ENCODE measurements around the gene IRAG1. TPM values are rescaled to one million over a fixed set of nuclear protein-coding genes. Genes with fewer than 3 reads are reported as not detected.

Gene IRAG1
- total and polyA plus RNA-seq, 2 donors (not counting 3 experiments of a cell fraction or from before 2014, with no cell fraction given), result 0.22 to 0.38 TPM

DNA sequence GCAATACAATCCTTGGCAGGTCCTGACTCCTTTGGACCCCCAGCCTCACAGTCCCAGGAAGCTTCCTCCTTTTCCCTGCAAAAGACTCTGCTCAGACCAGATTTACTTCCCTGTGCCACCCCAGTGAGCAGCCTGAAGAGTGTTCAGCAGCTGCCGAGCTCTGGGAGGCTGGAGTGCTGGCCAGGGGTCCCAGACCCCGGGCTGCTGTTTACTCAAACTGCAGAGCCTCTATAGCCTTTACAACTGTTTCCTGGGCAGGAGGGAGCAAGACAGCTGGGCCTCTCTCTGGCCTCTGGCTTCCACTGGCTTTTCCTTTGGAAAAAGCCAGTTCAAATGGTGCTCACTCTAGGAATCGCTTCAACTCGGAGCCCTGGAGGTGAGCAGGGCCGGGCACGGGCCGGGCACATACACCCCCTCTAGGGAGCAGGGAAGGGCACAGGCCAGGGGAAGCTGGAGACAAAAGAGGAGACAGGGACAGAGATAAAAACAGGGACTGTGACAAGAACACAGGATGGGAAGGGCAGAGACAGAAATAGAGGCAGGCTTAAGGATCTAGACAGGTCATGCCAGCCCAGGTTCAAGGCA lies 932 bp downstream of the IRAG1 start:
- no peak for DNase-seq (ENCODE audit: low read depth, low spot score)
- BruUV-seq (replicated peaks), result no TSS peak
- H3K9me3 ChIP-seq (replicated peaks; ENCODE audit: control insufficient read depth, insufficient read depth, low read length), result no peaks in the 10 kb centered on the region
- no peaks in the 10 kb centered on the region for H3K79me2 ChIP-seq (ENCODE audit: control insufficient read depth, insufficient read depth, low read length)
- H3K4me3 ChIP-seq (replicated peaks in 1 of 3; ENCODE audit: insufficient read depth in 1 of 3, low read depth in 1 of 3, low read length in 3 of 3), result no peak overlapping the region
- no peaks in the 10 kb centered on the region for H3K9me1 ChIP-seq (replicated peaks; ENCODE audit: control insufficient read depth, extremely low read depth, insufficient read depth, low read length)
- dilution Hi-C loops (cut with MboI; ENCODE audit: extremely low pct_ligation_motif_present, low sequenced_read_pairs), result no loop called here
- no peaks in the 10 kb centered on the region for H3K4me1 ChIP-seq (ENCODE audit: control insufficient read depth, extremely low read depth, insufficient read depth, low read length)
- ChIA-PET CTCF (no interaction called here), POLR2A (no interaction called here)
- no peak overlapping the region for H3K9ac ChIP-seq (replicated peaks; ENCODE audit: extremely low read depth, insufficient read depth, low read length)
- no peak overlapping the region for H3K4me2 ChIP-seq (ENCODE audit: insufficient read depth, low read length)
- no peaks in the 10 kb centered on the region for H4K20me1 ChIP-seq (replicated peaks; ENCODE audit: control insufficient read depth, extremely low read depth, insufficient read depth, low read length)
- FAIRE-seq, result no peak
- H3K36me3 ChIP-seq (ENCODE audit: control insufficient read depth in 2 of 2, extremely low read depth in 1 of 2, insufficient read depth in 2 of 2, low read length in 2 of 2), result no peaks in the 10 kb centered on the region
- peaks cover 8 to 9% of the 10 kb centered on the region in 2 experiments for H3K27me3 ChIP-seq (ENCODE audit: control insufficient read depth in 2 of 2, insufficient read depth in 2 of 2, low read length in 2 of 2)
- TF ChIP-seq, protein P1, sequence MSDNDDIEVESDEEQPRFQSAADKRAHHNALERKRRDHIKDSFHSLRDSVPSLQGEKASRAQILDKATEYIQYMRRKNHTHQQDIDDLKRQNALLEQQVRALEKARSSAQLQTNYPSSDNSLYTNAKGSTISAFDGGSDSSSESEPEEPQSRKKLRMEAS (IDR thresholded peaks at IDR 0.05; ENCODE audit: insufficient read depth, insufficient read length), result no peak
- TF ChIP-seq POLR2AphosphoS5 (IDR thresholded peaks at IDR 0.05; ENCODE audit: insufficient read depth, low read depth, low read length) (no peak), JUN (IDR thresholded peaks at IDR 0.05; ENCODE audit: borderline replicate concordance, insufficient read depth, insufficient read length, low read depth) (no peak), MYC (IDR thresholded peaks at IDR 0.05; ENCODE audit: low read depth, low read length) (no peak), FOS (IDR thresholded peaks at IDR 0.05; ENCODE audit: borderline replicate concordance, insufficient read depth, low read length) (no peak), GATA2 (IDR thresholded peaks at IDR 0.05; ENCODE audit: insufficient read depth, insufficient read length, low read depth, low read length) (no peak), POLR2A (IDR thresholded peaks at IDR 0.05; ENCODE audit: low read depth, low read length) (no peak), EZH2 (IDR thresholded peaks at IDR 0.05; ENCODE audit: borderline replicate concordance, low read depth, low read length, severe bottlenecking) (no peak)
- TF ChIP-seq, protein P2, sequence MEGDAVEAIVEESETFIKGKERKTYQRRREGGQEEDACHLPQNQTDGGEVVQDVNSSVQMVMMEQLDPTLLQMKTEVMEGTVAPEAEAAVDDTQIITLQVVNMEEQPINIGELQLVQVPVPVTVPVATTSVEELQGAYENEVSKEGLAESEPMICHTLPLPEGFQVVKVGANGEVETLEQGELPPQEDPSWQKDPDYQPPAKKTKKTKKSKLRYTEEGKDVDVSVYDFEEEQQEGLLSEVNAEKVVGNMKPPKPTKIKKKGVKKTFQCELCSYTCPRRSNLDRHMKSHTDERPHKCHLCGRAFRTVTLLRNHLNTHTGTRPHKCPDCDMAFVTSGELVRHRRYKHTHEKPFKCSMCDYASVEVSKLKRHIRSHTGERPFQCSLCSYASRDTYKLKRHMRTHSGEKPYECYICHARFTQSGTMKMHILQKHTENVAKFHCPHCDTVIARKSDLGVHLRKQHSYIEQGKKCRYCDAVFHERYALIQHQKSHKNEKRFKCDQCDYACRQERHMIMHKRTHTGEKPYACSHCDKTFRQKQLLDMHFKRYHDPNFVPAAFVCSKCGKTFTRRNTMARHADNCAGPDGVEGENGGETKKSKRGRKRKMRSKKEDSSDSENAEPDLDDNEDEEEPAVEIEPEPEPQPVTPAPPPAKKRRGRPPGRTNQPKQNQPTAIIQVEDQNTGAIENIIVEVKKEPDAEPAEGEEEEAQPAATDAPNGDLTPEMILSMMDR (IDR thresholded peaks at IDR 0.05; ENCODE audit: extremely low read depth in 1 of 2, insufficient read depth in 1 of 2, low read depth in 1 of 2, low read length in 2 of 2), result no peak
- H3K27ac ChIP-seq (ENCODE audit: insufficient read depth, low read depth, low read length), result no peak overlapping the region
- intact Hi-C loops (cut with micrococcal nuclease), result no loop called here
- no peak overlapping the region for H2AFZ ChIP-seq (ENCODE audit: low read depth, low read length)

Measured in endothelial cell of umbilical vein (primary cell).